ENCODE data around the gene ZFYVE28. TPM values are rescaled to one million over a fixed set of nuclear protein-coding genes. Genes with fewer than 3 reads are reported as not detected.

The ZFYVE28 gene
- total RNA-seq, 1 experiment from 2014 or later, result 19.2 TPM

DNA sequence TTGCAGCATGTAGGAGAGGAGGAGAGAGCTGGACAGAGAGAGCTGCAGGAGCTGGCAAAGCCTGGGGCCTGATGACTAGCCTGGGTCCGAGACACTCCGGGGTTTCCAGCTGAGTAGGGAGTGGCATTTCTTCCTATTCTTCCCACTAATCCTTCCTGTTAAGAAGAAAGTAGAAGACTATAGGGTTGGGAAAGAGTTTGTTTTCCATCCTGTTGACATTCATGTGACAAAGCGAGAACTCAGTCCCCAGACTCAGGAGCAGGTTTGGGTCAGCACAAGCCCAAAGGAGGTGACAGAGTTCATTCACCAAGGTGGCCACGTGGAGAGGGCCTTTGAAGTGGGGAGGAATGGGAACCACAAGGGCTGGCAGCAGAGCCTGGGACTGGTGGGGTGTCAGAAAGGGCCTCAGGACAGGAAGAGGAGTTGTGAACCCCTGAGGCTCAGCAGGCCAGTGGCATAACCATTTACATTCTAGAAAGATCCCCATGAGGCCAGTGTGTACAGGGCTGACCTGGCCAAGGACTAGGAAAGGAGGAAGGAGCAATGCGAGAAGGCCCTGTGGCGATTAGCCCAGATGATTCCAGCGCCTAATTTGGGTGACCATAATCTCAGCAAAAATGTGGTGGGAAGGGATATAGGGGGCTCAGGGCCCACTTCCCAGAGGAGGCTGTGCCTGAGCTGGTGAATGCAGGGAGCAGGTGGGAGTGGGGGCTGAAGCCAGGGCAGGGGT is 173.2 kb downstream of the ZFYVE28 start:
- DNase-seq (ENCODE audit: low read depth, low spot score), result no peak
- H3K4me2 ChIP-seq (ENCODE audit: low read length), result no peak overlapping the region
- peaks cover 13% of the 10 kb centered on the region; the same call in 1 of the 2 replicates for H4K20me1 ChIP-seq (ENCODE audit: insufficient read depth)
- no peak overlapping the region for H3K9ac ChIP-seq (ENCODE audit: low read length)
- peaks cover 15% of the 10 kb centered on the region for H3K79me2 ChIP-seq (ENCODE audit: insufficient read depth, low read length)
- intact Hi-C loops (cut with micrococcal nuclease), result no loop called here
- no TSS peak for BruUV-seq (replicated peaks)
- H3K4me3 ChIP-seq (replicated peaks in 1 of 2; ENCODE audit: low read depth in 1 of 2, low read length in 2 of 2), result no peak overlapping the region
- H2AFZ ChIP-seq (ENCODE audit: low read depth, low read length, poor library complexity, severe bottlenecking), result no peak overlapping the region
- no peaks in the 10 kb centered on the region for H3K9me2 ChIP-seq (ENCODE audit: insufficient read depth)
- peaks cover 7 to 27% of the 10 kb centered on the region in 2 experiments; a peak in 3 of 4 replicates for H3K4me1 ChIP-seq (ENCODE audit: control insufficient read depth in 1 of 2, insufficient read depth in 2 of 2, low read length in 2 of 2)
- ATAC-seq, result no peak
- no peaks in the 10 kb centered on the region for H3K27me3 ChIP-seq (ENCODE audit: insufficient read depth, low read length)
- POLR2A ChIA-PET, result no interaction called here
- RAD21 ChIA-PET (ENCODE audit: low non-redundant PET in 1 of 2, low total read pairs in 2 of 2, uncharacterized antibody in 2 of 2, unreplicated experiment in 2 of 2), result no interaction called here
- H3K36me3 ChIP-seq (ENCODE audit: control insufficient read depth in 1 of 2, insufficient read depth in 2 of 2, low read length in 2 of 2), result peaks cover 0 to under 1% of the 10 kb centered on the region in 2 experiments; a peak in 1 of 4 replicates
- H3K27ac ChIP-seq (ENCODE audit: low read depth, low read length), result no peak overlapping the region
- no peaks in the 10 kb centered on the region for H3K9me3 ChIP-seq (ENCODE audit: control insufficient read depth in 1 of 2, insufficient read depth in 1 of 2, low read depth in 1 of 2, low read length in 2 of 2)
- CTCF ChIA-PET, result no interaction called here
- no peak for TF ChIP-seq POLR2A (IDR thresholded peaks at IDR 0.05; ENCODE audit: borderline replicate concordance, extremely low read depth, insufficient read depth, insufficient read length)
- TF ChIP-seq TCF7L2 (IDR thresholded peaks at IDR 0.05; ENCODE audit: borderline replicate concordance, extremely low read depth, insufficient read depth, insufficient read length), result no peak
- TF ChIP-seq YY1 (IDR thresholded peaks at IDR 0.05; ENCODE audit: extremely low read depth, insufficient replicate concordance, low read depth, low read length), result no peak
- no peak for TF ChIP-seq CBX3 (IDR thresholded peaks at IDR 0.05; ENCODE audit: low read depth)
- no peak for TF ChIP-seq FOSL1 (IDR thresholded peaks at IDR 0.05; ENCODE audit: low read depth)
- no peak for TF ChIP-seq EZH2 (IDR thresholded peaks at IDR 0.05)
- no peak for TF ChIP-seq SIN3A (IDR thresholded peaks at IDR 0.05; ENCODE audit: low read depth)
- no peak for TF ChIP-seq ZNF274 (IDR thresholded peaks at IDR 0.05; ENCODE audit: low read depth, low read length)
- no peak for TF ChIP-seq CEBPB (IDR thresholded peaks at IDR 0.05; ENCODE audit: low read depth)
- TF ChIP-seq RAD21 (IDR thresholded peaks at IDR 0.05; ENCODE audit: low read depth), result no peak
- TF ChIP-seq JUND (IDR thresholded peaks at IDR 0.05), result no peak
- no peak for TF ChIP-seq ELF1 (IDR thresholded peaks at IDR 0.05; ENCODE audit: borderline replicate concordance, low read depth)

Measured in HCT116 (cell line).